ENCODE measurements around the gene SYNE1. TPM values are rescaled to one million over a fixed set of nuclear protein-coding genes. Genes with fewer than 3 reads are reported as not detected.

Gene SYNE1
- total and polyA plus RNA-seq, 2 experiments from 2014 or later: 17.6 to 59.9 TPM

GRCh38 chr6:152094276-152094675 is 542.9 kb downstream of the SYNE1 start:
- peaks cover 12% of the 10 kb centered on the region for H3K4me1 ChIP-seq (ENCODE audit: insufficient read depth)
- no peaks in the 10 kb centered on the region for H3K36me3 ChIP-seq (replicated peaks; ENCODE audit: insufficient read depth, low read depth)
- TF ChIP-seq EZH2phosphoT487 (IDR thresholded peaks at IDR 0.05; ENCODE audit: low read depth, severe bottlenecking, unreplicated experiment) (no peak), EZH2 (IDR thresholded peaks at IDR 0.05; ENCODE audit: borderline replicate concordance) (no peak), CTCF (IDR thresholded peaks at IDR 0.05; ENCODE audit: poor library complexity) (no peak)
- H3K79me2 ChIP-seq: no peaks in the 10 kb centered on the region
- no peak for DNase-seq (ENCODE audit: low spot score)
- H3K27ac ChIP-seq: no peak overlapping the region
- no peaks in the 10 kb centered on the region for H3K27me3 ChIP-seq
- no peaks in the 10 kb centered on the region for H4K20me1 ChIP-seq (ENCODE audit: insufficient read depth, poor library complexity, severe bottlenecking)
- H3K9me3 ChIP-seq (ENCODE audit: low read depth): no peaks in the 10 kb centered on the region
- no peaks in the 10 kb centered on the region for H3K9me2 ChIP-seq (replicated peaks; ENCODE audit: insufficient read depth)
- H2AFZ ChIP-seq: no peak overlapping the region
- no peak overlapping the region for H3K4me3 ChIP-seq
- H3K4me2 ChIP-seq: no peak overlapping the region
- WGBS (ENCODE audit: low lambda C conversion rate, missing lambda C conversion rate): 92% methylated on average over 4 of the region's 4 CpGs

- Histone ChIP-seq H3K36me3 (replicated peaks; ENCODE audit: insufficient read depth, low read depth) (no peaks in the 10 kb centered on the region), H3K9me3 (ENCODE audit: low read depth) (no peaks in the 10 kb centered on the region), H4K20me1 (ENCODE audit: insufficient read depth, poor library complexity, severe bottlenecking) (no peaks in the 10 kb centered on the region), H3K4me1 (ENCODE audit: insufficient read depth) (peaks cover 12% of the 10 kb centered on the region), H3K4me2 (no peak overlapping the region), H3K79me2 (no peaks in the 10 kb centered on the region), H2AFZ (no peak overlapping the region), H3K27me3 (no peaks in the 10 kb centered on the region), H3K27ac (no peak overlapping the region), H3K4me3 (no peak overlapping the region), H3K9me2 (replicated peaks; ENCODE audit: insufficient read depth) (no peaks in the 10 kb centered on the region)
- no peak for TF ChIP-seq EZH2 (IDR thresholded peaks at IDR 0.05; ENCODE audit: borderline replicate concordance)
- no peak for TF ChIP-seq CTCF (IDR thresholded peaks at IDR 0.05; ENCODE audit: poor library complexity)
- no peak for TF ChIP-seq EZH2phosphoT487 (IDR thresholded peaks at IDR 0.05; ENCODE audit: low read depth, severe bottlenecking, unreplicated experiment)
- no peak for DNase-seq (ENCODE audit: low spot score)
- WGBS (ENCODE audit: low lambda C conversion rate, missing lambda C conversion rate): 39% methylated on average over 6 of the region's 6 CpGs
Observed at GRCh38 chr6:152093711-152094110, 543.5 kb downstream of the SYNE1 start.

GRCh38 chr6:152091851-152092341 is 545.3 kb downstream of the SYNE1 start:
- no peaks in the 10 kb centered on the region for H3K9me3 ChIP-seq (ENCODE audit: low read depth)
- no peak overlapping the region for H3K4me2 ChIP-seq
- no peaks in the 10 kb centered on the region for H3K36me3 ChIP-seq (replicated peaks; ENCODE audit: insufficient read depth, low read depth)
- no peak overlapping the region for H2AFZ ChIP-seq
- H3K4me1 ChIP-seq (ENCODE audit: insufficient read depth): peaks cover 4% of the 10 kb centered on the region
- no peak overlapping the region for H3K27ac ChIP-seq
- no peak for DNase-seq (ENCODE audit: low spot score)
- no peaks in the 10 kb centered on the region for H3K9me2 ChIP-seq (replicated peaks; ENCODE audit: insufficient read depth)
- no peaks in the 10 kb centered on the region for H3K27me3 ChIP-seq
- H4K20me1 ChIP-seq (ENCODE audit: insufficient read depth, poor library complexity, severe bottlenecking): no peaks in the 10 kb centered on the region
- H3K4me3 ChIP-seq: no peak overlapping the region
- 68% methylated on average over 4 of the region's 4 CpGs for WGBS (ENCODE audit: low lambda C conversion rate, missing lambda C conversion rate)
- H3K79me2 ChIP-seq: no peaks in the 10 kb centered on the region
- TF ChIP-seq CTCF (IDR thresholded peaks at IDR 0.05; ENCODE audit: poor library complexity) (no peak), EZH2phosphoT487 (IDR thresholded peaks at IDR 0.05; ENCODE audit: low read depth, severe bottlenecking, unreplicated experiment) (no peak), EZH2 (IDR thresholded peaks at IDR 0.05; ENCODE audit: borderline replicate concordance) (no peak)

- no peak for DNase-seq (ENCODE audit: low spot score)
- no peaks in the 10 kb centered on the region for H3K79me2 ChIP-seq
- H3K9me2 ChIP-seq (replicated peaks; ENCODE audit: insufficient read depth): no peaks in the 10 kb centered on the region
- no peaks in the 10 kb centered on the region for H3K4me1 ChIP-seq (ENCODE audit: insufficient read depth)
- TF ChIP-seq CTCF (IDR thresholded peaks at IDR 0.05; ENCODE audit: poor library complexity): no peak
- TF ChIP-seq EZH2 (IDR thresholded peaks at IDR 0.05; ENCODE audit: borderline replicate concordance): no peak
- TF ChIP-seq EZH2phosphoT487 (IDR thresholded peaks at IDR 0.05; ENCODE audit: low read depth, severe bottlenecking, unreplicated experiment): no peak
- no peak overlapping the region for H3K4me3 ChIP-seq
- no peaks in the 10 kb centered on the region for H4K20me1 ChIP-seq (ENCODE audit: insufficient read depth, poor library complexity, severe bottlenecking)
- no peak overlapping the region for H3K27ac ChIP-seq
- no peak overlapping the region for H3K4me2 ChIP-seq
- no peaks in the 10 kb centered on the region for H3K36me3 ChIP-seq (replicated peaks; ENCODE audit: insufficient read depth, low read depth)
- no peaks in the 10 kb centered on the region for H3K9me3 ChIP-seq (ENCODE audit: low read depth)
- WGBS (ENCODE audit: low lambda C conversion rate, missing lambda C conversion rate): 83% methylated on average over 2 of the region's 2 CpGs
- no peak overlapping the region for H2AFZ ChIP-seq
- H3K27me3 ChIP-seq: no peaks in the 10 kb centered on the region
Observed at GRCh38 chr6:152091201-152091600, 546.0 kb downstream of the SYNE1 start.
